Measurements from ENCODE around the gene ZNF791.

GRCh38 chr19:12660980-12661379 lies 50.3 kb downstream of the ZNF791 start:
- TF ChIP-seq CTCF (conservative IDR thresholded peaks at IDR 0.05) (no peak), EZH2 (IDR thresholded peaks at IDR 0.05; ENCODE audit: low read depth) (no peak)

Data from PC-9 (cell line).